CD8-positive, alpha-beta memory T cell (primary cell): ENCODE measurements around the gene CD200. TPM values are rescaled to one million over a fixed set of nuclear protein-coding genes. Genes with fewer than 3 reads are reported as not detected.

Experiments
- CTCF ChIA-PET: fragments of 350-600 bp; sonication (Branson Sonifier 250); formaldehyde crosslinking; loops from one replicate; lab custom pipeline; 2021; ENCODE audit warnings: antibody characterized with exemption; lab: Charles Lee
- POLR2A ChIA-PET: fragments of 350-600 bp; sonication (Branson Sonifier 250); formaldehyde crosslinking; loops from one replicate; lab custom pipeline; 2021; ENCODE audit warnings: antibody characterized with exemption; lab: Charles Lee
- DNase-seq, 5 donors: peaks; one replicate each; pipeline versions ENCODE4 v3.0.0 to v3.0.0-alpha.2; 2020 to 2022; ENCODE audit warnings: mixed read lengths in 1 of 5
- H3K27ac ChIP-seq: one replicate; pipeline ENCODE4 v1.7.0; 2013; ENCODE audit warnings: low read depth, mild to moderate bottlenecking, low read length, moderate library complexity
- H3K27me3 ChIP-seq: 2 replicates; pipeline ENCODE4 v1.7.0; 2013; ENCODE audit warnings: low read length, mild to moderate bottlenecking; ENCODE audit not compliant: insufficient read depth, poor library complexity, severe bottlenecking
- H3K36me3 ChIP-seq: 2 replicates; pipeline ENCODE4 v1.7.0; 2013; ENCODE audit warnings: mild to moderate bottlenecking, low read length, moderate library complexity; ENCODE audit not compliant: insufficient read depth
- H3K4me1 ChIP-seq: 2 replicates; pipeline ENCODE4 v1.7.0; 2013; ENCODE audit warnings: mild to moderate bottlenecking, low read length, moderate library complexity; ENCODE audit not compliant: insufficient read depth
- H3K4me3 ChIP-seq: 2 replicates; pipeline ENCODE4 v1.7.0; 2013; ENCODE audit warnings: mild to moderate bottlenecking, low read length
- H3K9me3 ChIP-seq: 2 replicates; pipeline ENCODE4 v1.7.0; 2013; ENCODE audit warnings: mild to moderate bottlenecking, low read length
- H3K27ac Mint-ChIP-seq, 8 donors: one replicate each; pipeline ENCODE4 v1.8.0; 2020 to 2021; ENCODE audit warnings: mixed read lengths in 8 of 8, mild to moderate bottlenecking in 6 of 8, inconsistent platforms in 3 of 8, moderate library complexity in 3 of 8
- H3K27me3 Mint-ChIP-seq, 2 donors: one replicate each; pipeline ENCODE4 v1.8.0; 2020 to 2021; ENCODE audit warnings: mixed read lengths in 2 of 2, mild to moderate bottlenecking in 1 of 2, moderate library complexity in 1 of 2
- H3K36me3 Mint-ChIP-seq, 3 donors: one replicate each; pipeline ENCODE4 v1.8.0; 2020 to 2021; ENCODE audit warnings: mixed read lengths in 3 of 3, inconsistent platforms in 1 of 3, mild to moderate bottlenecking in 1 of 3
- H3K4me1 Mint-ChIP-seq, 3 donors: one replicate each; pipeline ENCODE4 v1.8.0; 2020 to 2021; ENCODE audit warnings: mixed read lengths in 3 of 3, inconsistent platforms in 1 of 3, mild to moderate bottlenecking in 1 of 3
- H3K4me3 Mint-ChIP-seq, 7 donors: one replicate each; pipeline ENCODE4 v1.8.0; 2020 to 2021; ENCODE audit warnings: mixed read lengths in 7 of 7, mild to moderate bottlenecking in 6 of 7, moderate library complexity in 4 of 7, inconsistent platforms in 2 of 7
- H3K9me3 Mint-ChIP-seq, 5 donors: one replicate each; pipeline ENCODE4 v1.8.0; 2020 to 2022; ENCODE audit warnings: mixed read lengths in 5 of 5, mild to moderate bottlenecking in 3 of 5, moderate library complexity in 2 of 5, inconsistent platforms in 1 of 5
- polyA plus RNA-seq: library from polyadenylated mRNA; unstranded; fragments of 300-500 nt; fragmentation: Illumina TruSeq; gene quantifications from one replicate; pipeline ENCODE4 v1.2.3, GENCODE V29; 2021
- total RNA-seq, 2 experiments: library from RNA; stranded (reverse); gene quantifications; one replicate each; pipeline ENCODE4 v1.2.3, GENCODE V29; 2021

The CD200 gene
- total RNA-seq (10 to 100 TPM; 17.9 to 18.3 TPM), polyA plus RNA-seq (1.7 TPM)

- ChIA-PET POLR2A (interaction anchor here (0.7 kb wide), 2 partner anchors 168 to 183 kb away, joined by 3 to 4 read pairs; no protein-coding TSS in a partner anchor), CTCF (interaction anchor here (1.1 to 2.3 kb wide), 8 partner anchors 29 to 221 kb away, joined by 3 to 10 read pairs (median 4); no protein-coding TSS in a partner anchor)
- DNase-seq = peak; percentile 8 to 51 (median 26)
- Mint-ChIP-seq H3K36me3 (no peaks in the 10 kb centered on the region), H3K4me3 (peak within 1 kb of the TSS; percentile 84 to 93 (median 89)), H3K27me3 (peaks cover 5 to 12% of the 10 kb centered on the region in 2 donors), H3K4me1 (peaks cover 21 to 46% (median 23%) of the 10 kb centered on the region in 3 donors), H3K27ac (peak within 1 kb of the TSS in 6 of 8 donors; percentile 5 to 49 (median 34)), H3K9me3 (no peaks in the 10 kb centered on the region)
- Histone ChIP-seq H3K4me3 (peak within 1 kb of the TSS; percentile 69), H3K36me3 (no peaks in the 10 kb centered on the region), H3K27me3 (no peaks in the 10 kb centered on the region), H3K9me3 (no peaks in the 10 kb centered on the region), H3K27ac (no peak within 1 kb of the TSS), H3K4me1 (peaks cover 5% of the 10 kb centered on the region)
Measured at GRCh38 chr3:112333002-112333380, at the start of gene CD200. Gene CD200 (plus strand): TSS chr3:112333156. CDS start chr3:112333213, 57 bp downstream.

GRCh38 chr3:112289011-112289410 is 43.9 kb upstream of the CD200 start:
- Mint-ChIP-seq H3K4me3 (no peak overlapping the region), H3K9me3 (no peaks in the 10 kb centered on the region), H3K36me3 (no peaks in the 10 kb centered on the region), H3K27ac (no peak overlapping the region), H3K4me1 (peaks cover 3 to 7% (median 6%) of the 10 kb centered on the region in 3 donors), H3K27me3 (no peaks in the 10 kb centered on the region)
- no peaks in the 10 kb centered on the region for H3K9me3 ChIP-seq
- no peak for DNase-seq
- no peaks in the 10 kb centered on the region for H3K36me3 ChIP-seq
- H3K4me3 ChIP-seq = no peak overlapping the region
- ChIA-PET CTCF (interaction anchor here (1.0 to 1.2 kb wide), 2 partner anchors 10 to 179 kb away, joined by 5 read pairs; no protein-coding TSS in a partner anchor), POLR2A (no interaction called here)
- H3K27ac ChIP-seq = no peak overlapping the region
- no peaks in the 10 kb centered on the region for H3K4me1 ChIP-seq
- no peaks in the 10 kb centered on the region for H3K27me3 ChIP-seq

GRCh38 chr3:112293368-112294321 is 39.3 kb upstream of the CD200 start, which contains the start of gene SLC9C1:
Gene SLC9C1 (minus strand): TSS chr3:112294216. CDS start chr3:112286791, 7,425 bp downstream.
- Mint-ChIP-seq H3K36me3 (no peaks in the 10 kb centered on the region), H3K27me3 (peaks cover 0 to 2% of the 10 kb centered on the region in 2 donors), H3K4me3 (peak within 1 kb of the TSS in 4 of 7 donors; percentile 41 to 72 (median 65)), H3K9me3 (no peaks in the 10 kb centered on the region), H3K4me1 (peaks cover 20 to 29% (median 28%) of the 10 kb centered on the region in 3 donors), H3K27ac (peak within 1 kb of the TSS in 1 of 8 donors; percentile 31)
- POLR2A ChIA-PET = no interaction called here
- Histone ChIP-seq H3K4me3 (no peak within 1 kb of the TSS), H3K4me1 (peaks cover 8% of the 10 kb centered on the region), H3K36me3 (no peaks in the 10 kb centered on the region), H3K27ac (no peak within 1 kb of the TSS), H3K27me3 (no peaks in the 10 kb centered on the region), H3K9me3 (no peaks in the 10 kb centered on the region)
- CTCF ChIA-PET = interaction anchor here (0.7 to 2.3 kb wide), 19 partner anchors 9 to 280 kb away, joined by 3 to 13 read pairs (median 4); partner anchors contain the start of genes ATG3, CD200 and SLC35A5
- peak in 2 of 5 donors; percentile 17 to 41 for DNase-seq

GRCh38 chr3:112297714-112298113 is 35.2 kb upstream of the CD200 start:
- Histone ChIP-seq H3K36me3 (no peaks in the 10 kb centered on the region), H3K27ac (no peak overlapping the region), H3K27me3 (no peaks in the 10 kb centered on the region), H3K4me1 (peaks cover 11% of the 10 kb centered on the region), H3K9me3 (no peaks in the 10 kb centered on the region), H3K4me3 (no peak overlapping the region)
- Mint-ChIP-seq H3K27me3 (peaks cover 0 to 2% of the 10 kb centered on the region in 2 donors), H3K9me3 (no peaks in the 10 kb centered on the region), H3K36me3 (no peaks in the 10 kb centered on the region), H3K27ac (peak overlapping the region in 6 of 8 donors; percentile 1 to 85 (median 20)), H3K4me1 (peaks cover 23 to 33% (median 31%) of the 10 kb centered on the region in 3 donors), H3K4me3 (peak overlapping the region; percentile 9 to 70 (median 35))
- DNase-seq = no peak
- CTCF ChIA-PET = no interaction called here
- POLR2A ChIA-PET = no interaction called here

- ChIA-PET CTCF (interaction anchor here (1.1 to 1.2 kb wide), 2 partner anchors 10 to 187 kb away, joined by 5 read pairs; no protein-coding TSS in a partner anchor), POLR2A (no interaction called here)
- Mint-ChIP-seq H3K9me3 (no peaks in the 10 kb centered on the region), H3K4me3 (peak overlapping the region in 2 of 7 donors; percentile 28 to 76), H3K27ac (peak overlapping the region in 2 of 8 donors; percentile 11 to 36), H3K27me3 (peaks cover 0 to 2% of the 10 kb centered on the region in 2 donors), H3K4me1 (peaks cover 20 to 27% (median 24%) of the 10 kb centered on the region in 3 donors), H3K36me3 (no peaks in the 10 kb centered on the region)
- H3K36me3 ChIP-seq = no peaks in the 10 kb centered on the region
- no peak overlapping the region for H3K4me3 ChIP-seq
- peaks cover 19% of the 10 kb centered on the region for H3K4me1 ChIP-seq
- no peaks in the 10 kb centered on the region for H3K9me3 ChIP-seq
- no peak overlapping the region for H3K27ac ChIP-seq
- no peaks in the 10 kb centered on the region for H3K27me3 ChIP-seq
- DNase-seq = no peak
Measured at GRCh38 chr3:112298781-112299180, 34.2 kb upstream of the CD200 start.

- CTCF ChIA-PET = no interaction called here
- no peaks in the 10 kb centered on the region for H3K27me3 ChIP-seq
- Mint-ChIP-seq H3K4me3 (no peak overlapping the region), H3K27ac (no peak overlapping the region), H3K36me3 (no peaks in the 10 kb centered on the region), H3K27me3 (no peaks in the 10 kb centered on the region), H3K9me3 (no peaks in the 10 kb centered on the region), H3K4me1 (peaks cover 16 to 17% (median 17%) of the 10 kb centered on the region in 3 donors)
- POLR2A ChIA-PET = no interaction called here
- no peak for DNase-seq
- no peak overlapping the region for H3K4me3 ChIP-seq
- H3K36me3 ChIP-seq = no peaks in the 10 kb centered on the region
- no peak overlapping the region for H3K27ac ChIP-seq
- no peaks in the 10 kb centered on the region for H3K9me3 ChIP-seq
- H3K4me1 ChIP-seq = peaks cover 28% of the 10 kb centered on the region
Measured at GRCh38 chr3:112302150-112302830, 30.7 kb upstream of the CD200 start.

GRCh38 chr3:112302881-112303763 is 29.8 kb upstream of the CD200 start:
- Mint-ChIP-seq H3K4me1 (peaks cover 8% of the 10 kb centered on the region in 3 donors), H3K27me3 (no peaks in the 10 kb centered on the region), H3K36me3 (no peaks in the 10 kb centered on the region), H3K9me3 (no peaks in the 10 kb centered on the region), H3K4me3 (no peak overlapping the region), H3K27ac (no peak overlapping the region)
- Histone ChIP-seq H3K27ac (no peak overlapping the region), H3K27me3 (no peaks in the 10 kb centered on the region), H3K9me3 (no peaks in the 10 kb centered on the region), H3K4me3 (peak overlapping the region; percentile 62), H3K36me3 (no peaks in the 10 kb centered on the region), H3K4me1 (peaks cover 25% of the 10 kb centered on the region)
- POLR2A ChIA-PET = no interaction called here
- CTCF ChIA-PET = interaction anchor here (2.9 kb wide), 1 partner anchor 192 kb away, joined by 10 read pairs; no protein-coding TSS in a partner anchor
- DNase-seq = no peak
